ENCODE measurements around the gene PTOV1.

- TF ChIP-seq CTCF (IDR thresholded peaks at IDR 0.05; ENCODE audit: low read length): no peak
- no peak for TF ChIP-seq EZH2 (IDR thresholded peaks at IDR 0.05; ENCODE audit: borderline replicate concordance, low read length)
These were observed 5.5 kb upstream of the PTOV1 start for GRCh38 chr19:49845414-49845813.

All from OCI-LY1 (cell line).